ENCODE measurements around the gene DNASE1L2.
A peak's percentile ranks its signal among the peaks of the same experiment; 100 is the strongest.
"Not testable (repeated sequence)": the region's sequence is repeated elsewhere in the genome, so short reads cannot be mapped to it uniquely, and the experiment has no call there.

DNASE1L2 gene

GRCh38 chr16:2236337-2237101 lies at the start of gene DNASE1L2:
Gene DNASE1L2 (plus strand): TSS chr16:2236444. CDS start chr16:2236817, 373 bp downstream.
- DNase-seq = no peak

- no peak for DNase-seq
These were observed 49.7 kb upstream of the DNASE1L2 start for GRCh38 chr16:2186505-2186904.

GRCh38 chr16:2187212-2187611 lies 49.0 kb upstream of the DNASE1L2 start:
- no peak for DNase-seq

GRCh38 chr16:2188395-2188794 lies 47.8 kb upstream of the DNASE1L2 start:
- DNase-seq = no peak

- DNase-seq = no peak
These were observed 46.9 kb upstream of the DNASE1L2 start for GRCh38 chr16:2189252-2189893.

- DNase-seq = no peak
These were observed 46.1 kb upstream of the DNASE1L2 start for GRCh38 chr16:2190002-2190658.

GRCh38 chr16:2190659-2191445 lies 45.4 kb upstream of the DNASE1L2 start:
- DNase-seq = no peak

GRCh38 chr16:2191446-2191706 lies 44.9 kb upstream of the DNASE1L2 start:
- no peak for DNase-seq

GRCh38 chr16:2194166-2194834 lies 41.9 kb upstream of the DNASE1L2 start:
- no peak for DNase-seq

GRCh38 chr16:2194852-2195321 lies 41.4 kb upstream of the DNASE1L2 start:
- no peak for DNase-seq

- DNase-seq = no peak
These were observed 40.7 kb upstream of the DNASE1L2 start for GRCh38 chr16:2195322-2196161.

GRCh38 chr16:2196162-2196980 lies 39.9 kb upstream of the DNASE1L2 start, which contains the start of gene CASKIN1:
Gene CASKIN1 (minus strand): TSS chr16:2196605. CDS start chr16:2196432, 173 bp downstream.
- DNase-seq = peak in 1 of 2 donors; percentile 22

- no peak for DNase-seq
These were observed 39.2 kb upstream of the DNASE1L2 start for GRCh38 chr16:2196981-2197511.

- no peak for DNase-seq
These were observed 38.5 kb upstream of the DNASE1L2 start for GRCh38 chr16:2197765-2198164.

GRCh38 chr16:2198283-2198682 lies 38.0 kb upstream of the DNASE1L2 start:
- DNase-seq = no peak

- DNase-seq = no peak
These were observed 37.1 kb upstream of the DNASE1L2 start for GRCh38 chr16:2199095-2199494.

GRCh38 chr16:2199621-2200139 lies 36.6 kb upstream of the DNASE1L2 start:
- no peak for DNase-seq

- no peak for DNase-seq
These were observed 35.9 kb upstream of the DNASE1L2 start for GRCh38 chr16:2200313-2200712.

GRCh38 chr16:2203119-2203688 lies 33.0 kb upstream of the DNASE1L2 start:
- DNase-seq = not testable (repeated sequence)
